BJ (cell line): ENCODE measurements around the gene SEPTIN8. TPM values are rescaled to one million over a fixed set of nuclear protein-coding genes. Genes with fewer than 3 reads are reported as not detected.

ENCODE experiments used
- CTCF ChIA-PET: fragments of 350-600 bp; formaldehyde crosslinking; extraction: SDS; loops from one replicate; lab custom pipeline; 2021; ENCODE audit warnings: antibody characterized with exemption, inconsistent platforms; lab: Yijun Ruan, JAX
- POLR2A ChIA-PET: fragments of 300-600 bp; sonication (Branson Sonifier 250); formaldehyde crosslinking; extraction: SDS; loops from one replicate; lab custom pipeline; 2021; ENCODE audit warnings: antibody characterized with exemption; lab: Charles Lee
- DNase-seq: peaks from one replicate; pipeline ENCODE4 v3.0.0-alpha.2; 2011; ENCODE audit warnings: low read depth
- H3K27me3 ChIP-seq: 2 replicates; pipeline ENCODE4 v1.6.0; 2011; ENCODE audit warnings: low read length; ENCODE audit not compliant: control insufficient read depth, insufficient read depth
- H3K36me3 ChIP-seq: 2 replicates; pipeline ENCODE4 v1.5.1; 2011; ENCODE audit warnings: low read length; ENCODE audit not compliant: control insufficient read depth, insufficient read depth
- H3K4me3 ChIP-seq: 2 replicates; pipeline ENCODE4 v1.5.1; 2011; ENCODE audit warnings: low read depth, mild to moderate bottlenecking, control low read depth, low read length
- polyA plus RNA-seq: library from polyadenylated mRNA; depleted of rRNA; stranded (reverse); fragments of >200 nt; gene quantifications from 2 replicates; pipeline ENCODE4 v1.2.3, GENCODE V29; 2011; rRNA removed
- TF ChIP-seq, protein P1 (sequence below): IDR thresholded peaks from 2 replicates; pipeline ENCODE4 v1.5.1; 2011; ENCODE audit warnings: low read depth, mild to moderate bottlenecking, control low read depth, inconsistent platforms, low read length, moderate library complexity; ENCODE audit not compliant: insufficient read depth

Gene SEPTIN8
- polyA plus RNA-seq, 1 experiment = 67.8 TPM

GRCh38 chr5:132708645-132709044 is 68.4 kb downstream of the SEPTIN8 start:
- TF ChIP-seq, protein P1, sequence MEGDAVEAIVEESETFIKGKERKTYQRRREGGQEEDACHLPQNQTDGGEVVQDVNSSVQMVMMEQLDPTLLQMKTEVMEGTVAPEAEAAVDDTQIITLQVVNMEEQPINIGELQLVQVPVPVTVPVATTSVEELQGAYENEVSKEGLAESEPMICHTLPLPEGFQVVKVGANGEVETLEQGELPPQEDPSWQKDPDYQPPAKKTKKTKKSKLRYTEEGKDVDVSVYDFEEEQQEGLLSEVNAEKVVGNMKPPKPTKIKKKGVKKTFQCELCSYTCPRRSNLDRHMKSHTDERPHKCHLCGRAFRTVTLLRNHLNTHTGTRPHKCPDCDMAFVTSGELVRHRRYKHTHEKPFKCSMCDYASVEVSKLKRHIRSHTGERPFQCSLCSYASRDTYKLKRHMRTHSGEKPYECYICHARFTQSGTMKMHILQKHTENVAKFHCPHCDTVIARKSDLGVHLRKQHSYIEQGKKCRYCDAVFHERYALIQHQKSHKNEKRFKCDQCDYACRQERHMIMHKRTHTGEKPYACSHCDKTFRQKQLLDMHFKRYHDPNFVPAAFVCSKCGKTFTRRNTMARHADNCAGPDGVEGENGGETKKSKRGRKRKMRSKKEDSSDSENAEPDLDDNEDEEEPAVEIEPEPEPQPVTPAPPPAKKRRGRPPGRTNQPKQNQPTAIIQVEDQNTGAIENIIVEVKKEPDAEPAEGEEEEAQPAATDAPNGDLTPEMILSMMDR = no peak
- ChIA-PET CTCF (interaction anchor here (1.1 to 1.2 kb wide), 3 partner anchors 11 to 121 kb away, joined by 3 to 5 read pairs (median 3); no protein-coding TSS in a partner anchor), POLR2A (interaction anchor here (0.7 kb wide), 1 partner anchor 449 kb away, joined by 4 read pairs; no protein-coding TSS in a partner anchor)
- no peak for DNase-seq
- H3K27me3 ChIP-seq = no peaks in the 10 kb centered on the region
- no peaks in the 10 kb centered on the region for H3K36me3 ChIP-seq
- H3K4me3 ChIP-seq = no peak overlapping the region

- TF ChIP-seq, protein P1 = no peak
- ChIA-PET CTCF (interaction anchor here (1.0 to 1.2 kb wide), 2 partner anchors 15 to 177 kb away, joined by 3 to 4 read pairs; no protein-coding TSS in a partner anchor), POLR2A (no interaction called here)
- Histone ChIP-seq H3K36me3 (no peaks in the 10 kb centered on the region), H3K27me3 (no peaks in the 10 kb centered on the region), H3K4me3 (no peak overlapping the region)
- DNase-seq = no peak
These were observed 72.2 kb downstream of the SEPTIN8 start for GRCh38 chr5:132704875-132705274.

Other genes with a start within 250 kb of the SEPTIN8 start
- not detected in 2 replicates for gene IL5, start 233.7 kb downstream of the SEPTIN8 start, polyA plus RNA-seq
- gene RAD50, start 220.3 kb downstream of the SEPTIN8 start, polyA plus RNA-seq = 9.7 and 17.8 TPM in 2 replicates
- not detected in 2 replicates for gene IL13, start 119.1 kb downstream of the SEPTIN8 start, polyA plus RNA-seq
- not detected in 2 replicates for gene IL4, start 103.2 kb downstream of the SEPTIN8 start, polyA plus RNA-seq
- gene KIF3A, start 39.7 kb downstream of the SEPTIN8 start, polyA plus RNA-seq = 2.9 and 6.1 TPM in 2 replicates
- 0.15 TPM in 1 of 2 replicates, not detected in the other for gene CCNI2, start 29.8 kb downstream of the SEPTIN8 start, polyA plus RNA-seq
- gene SOWAHA, start 36.1 kb upstream of the SEPTIN8 start, polyA plus RNA-seq = 0.02 TPM in 1 of 2 replicates, not detected in the other
- 6.4 and 8.5 TPM in 2 replicates for gene SHROOM1, start 53.4 kb upstream of the SEPTIN8 start, polyA plus RNA-seq
- 0.15 and 0.20 TPM in 2 replicates for gene GDF9, start 89.2 kb upstream of the SEPTIN8 start, polyA plus RNA-seq
- gene UQCRQ, start 89.4 kb upstream of the SEPTIN8 start, polyA plus RNA-seq = 289 and 292 TPM in 2 replicates
- 0.31 and 0.70 TPM in 2 replicates for gene LEAP2, start 96.4 kb upstream of the SEPTIN8 start, polyA plus RNA-seq
- gene AFF4, start 186.4 kb upstream of the SEPTIN8 start, polyA plus RNA-seq = 42.5 and 44.2 TPM in 2 replicates
- 21.1 TPM in 2 replicates for gene ZCCHC10, start 249.3 kb upstream of the SEPTIN8 start, polyA plus RNA-seq